GM06990 (cell line): Measurements from ENCODE around the gene GTF3C1.

ENCODE experiments used
- DNase-seq: peaks from one replicate; pipeline ENCODE4 v3.0.0-alpha.2; 2011; ENCODE audit not compliant: insufficient read length; ENCODE audit errors: extremely low read depth
- H3K27me3 ChIP-seq: replicated peaks from 2 replicates; pipeline ENCODE4 v1.6.0; 2011; ENCODE audit warnings: low read length; ENCODE audit not compliant: control insufficient read depth, insufficient read depth
- H3K36me3 ChIP-seq: 2 replicates; pipeline ENCODE4 v1.5.1; 2011; ENCODE audit warnings: low read length; ENCODE audit not compliant: control insufficient read depth, insufficient read depth
- H3K4me3 ChIP-seq: replicated peaks from 2 replicates; pipeline ENCODE4 v1.5.1; 2011; ENCODE audit warnings: low read depth, mild to moderate bottlenecking, control low read depth, low read length
- TF ChIP-seq, protein P1 (sequence below): IDR thresholded peaks from 2 replicates; pipeline ENCODE4 v1.5.1; 2011; ENCODE audit warnings: low read length, control low read depth, mild to moderate bottlenecking, inconsistent platforms; ENCODE audit not compliant: insufficient read depth, poor library complexity, severe bottlenecking

GTF3C1 gene

DNA sequence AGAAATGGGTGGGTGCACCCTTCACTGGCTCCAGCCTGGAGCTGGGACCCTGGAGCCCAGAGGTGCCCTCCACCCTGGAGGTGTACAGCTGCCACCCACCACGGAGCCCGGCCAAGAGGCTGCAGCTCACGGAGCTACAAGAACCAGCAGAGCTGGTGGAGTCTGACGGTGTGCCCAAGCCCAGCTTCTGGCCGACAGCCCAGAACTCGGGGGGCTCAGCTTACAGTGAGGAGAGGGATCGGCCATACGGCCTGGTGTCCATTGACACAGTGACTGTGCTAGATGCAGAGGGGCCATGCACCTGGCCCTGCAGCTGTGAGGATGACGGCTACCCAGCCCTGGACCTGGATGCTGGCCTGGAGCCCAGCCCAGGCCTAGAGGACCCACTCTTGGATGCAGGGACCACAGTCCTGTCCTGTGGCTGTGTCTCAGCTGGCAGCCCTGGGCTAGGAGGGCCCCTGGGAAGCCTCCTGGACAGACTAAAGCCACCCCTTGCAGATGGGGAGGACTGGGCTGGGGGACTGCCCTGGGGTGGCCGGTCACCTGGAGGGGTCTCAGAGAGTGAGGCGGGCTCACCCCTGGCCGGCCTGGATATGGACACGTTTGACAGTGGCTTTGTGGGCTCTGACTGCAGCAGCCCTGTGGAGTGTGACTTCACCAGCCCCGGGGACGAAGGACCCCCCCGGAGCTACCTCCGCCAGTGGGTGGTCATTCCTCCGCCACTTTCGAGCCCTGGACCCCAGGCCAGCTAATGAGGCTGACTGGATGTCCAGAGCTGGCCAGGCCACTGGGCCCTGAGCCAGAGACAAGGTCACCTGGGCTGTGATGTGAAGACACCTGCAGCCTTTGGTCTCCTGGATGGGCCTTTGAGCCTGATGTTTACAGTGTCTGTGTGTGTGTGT lies 100.9 kb downstream of the GTF3C1 start:
- no peak for DNase-seq
- H3K36me3 ChIP-seq: peaks cover 56% of the 10 kb centered on the region
- H3K27me3 ChIP-seq: no peaks in the 10 kb centered on the region
- no peak overlapping the region for H3K4me3 ChIP-seq
- TF ChIP-seq, protein P1, sequence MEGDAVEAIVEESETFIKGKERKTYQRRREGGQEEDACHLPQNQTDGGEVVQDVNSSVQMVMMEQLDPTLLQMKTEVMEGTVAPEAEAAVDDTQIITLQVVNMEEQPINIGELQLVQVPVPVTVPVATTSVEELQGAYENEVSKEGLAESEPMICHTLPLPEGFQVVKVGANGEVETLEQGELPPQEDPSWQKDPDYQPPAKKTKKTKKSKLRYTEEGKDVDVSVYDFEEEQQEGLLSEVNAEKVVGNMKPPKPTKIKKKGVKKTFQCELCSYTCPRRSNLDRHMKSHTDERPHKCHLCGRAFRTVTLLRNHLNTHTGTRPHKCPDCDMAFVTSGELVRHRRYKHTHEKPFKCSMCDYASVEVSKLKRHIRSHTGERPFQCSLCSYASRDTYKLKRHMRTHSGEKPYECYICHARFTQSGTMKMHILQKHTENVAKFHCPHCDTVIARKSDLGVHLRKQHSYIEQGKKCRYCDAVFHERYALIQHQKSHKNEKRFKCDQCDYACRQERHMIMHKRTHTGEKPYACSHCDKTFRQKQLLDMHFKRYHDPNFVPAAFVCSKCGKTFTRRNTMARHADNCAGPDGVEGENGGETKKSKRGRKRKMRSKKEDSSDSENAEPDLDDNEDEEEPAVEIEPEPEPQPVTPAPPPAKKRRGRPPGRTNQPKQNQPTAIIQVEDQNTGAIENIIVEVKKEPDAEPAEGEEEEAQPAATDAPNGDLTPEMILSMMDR: no peak

DNA sequence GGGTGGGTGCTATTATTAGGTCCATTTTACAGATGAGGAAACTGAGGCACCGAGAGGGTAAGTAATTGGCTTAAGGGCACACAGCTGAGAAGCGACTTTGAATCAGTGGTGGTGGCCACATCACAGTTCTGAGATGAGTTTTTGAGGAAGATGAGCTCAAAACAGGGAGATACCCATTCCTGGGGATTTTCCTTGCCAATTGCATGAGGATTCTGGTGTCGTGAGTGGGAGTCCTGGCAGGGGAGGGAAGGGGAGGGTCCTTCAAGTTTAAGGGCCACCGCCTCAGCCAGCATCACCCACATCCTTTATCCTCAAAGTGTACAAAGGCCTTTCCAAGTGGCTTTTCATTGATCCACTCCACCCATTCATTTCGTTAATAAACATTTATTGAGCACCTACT lies 102.4 kb downstream of the GTF3C1 start:
- TF ChIP-seq, protein P1: no peak
- DNase-seq: no peak
- H3K36me3 ChIP-seq: peaks cover 66% of the 10 kb centered on the region

DNA sequence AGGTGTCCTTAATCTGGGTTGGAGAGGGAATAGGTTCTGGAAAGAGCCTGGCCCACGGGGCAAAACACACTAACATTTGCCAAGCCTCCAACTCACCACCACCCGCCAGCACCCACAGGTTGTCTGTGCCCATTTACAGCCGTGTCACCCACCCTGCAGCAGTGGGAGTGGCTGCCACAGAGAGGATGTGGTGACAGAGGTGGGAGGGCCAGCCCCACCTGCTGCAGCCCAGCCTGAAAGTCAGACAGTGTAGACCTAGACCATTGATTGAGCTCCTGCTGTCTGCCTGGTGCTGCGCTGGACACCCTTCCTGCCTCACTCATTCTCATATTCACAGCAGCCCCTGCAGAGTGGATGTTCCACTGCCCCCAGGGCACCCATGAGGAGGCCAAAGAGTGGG lies 103.0 kb downstream of the GTF3C1 start:
- DNase-seq: no peak
- no peak overlapping the region for H3K4me3 ChIP-seq
- H3K36me3 ChIP-seq: peaks cover 69% of the 10 kb centered on the region
- no peaks in the 10 kb centered on the region for H3K27me3 ChIP-seq
- TF ChIP-seq, protein P1: no peak

More for the DNA sequence above, 102.4 kb downstream of the GTF3C1 start:
- Histone ChIP-seq H3K4me3 (no peak overlapping the region), H3K27me3 (no peaks in the 10 kb centered on the region)

DNA sequence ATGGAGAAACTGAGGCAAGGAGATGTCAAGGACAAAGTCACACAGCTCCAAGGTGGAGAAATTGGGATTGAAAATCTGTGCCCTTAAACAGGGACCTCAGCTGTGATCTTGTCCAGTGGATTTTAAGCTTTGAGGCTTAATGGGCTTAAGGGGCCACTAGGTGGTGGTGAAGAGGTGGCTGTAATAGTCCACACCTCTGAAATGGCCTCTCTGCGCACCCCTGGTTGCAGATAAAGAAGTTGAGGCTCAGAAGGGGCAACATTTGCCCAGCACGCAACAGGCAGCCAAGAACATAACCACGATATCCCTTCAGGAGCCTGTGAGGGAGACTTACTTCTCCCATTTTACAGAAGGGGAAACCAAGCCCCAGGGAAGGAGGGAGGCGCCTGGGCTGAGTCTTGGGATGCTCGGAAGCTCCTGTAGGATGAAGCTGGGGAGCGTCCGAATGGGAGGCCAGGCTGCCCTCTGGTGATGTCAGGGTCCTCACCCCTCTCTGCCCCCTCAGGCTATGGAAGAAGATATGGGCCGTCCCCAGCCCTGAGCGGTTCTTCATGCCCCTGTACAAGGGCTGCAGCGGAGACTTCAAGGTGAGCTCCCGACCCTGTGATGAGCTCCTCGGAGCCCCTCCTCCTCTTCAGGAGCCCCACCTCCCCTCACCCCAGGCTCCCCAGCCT lies 104.1 kb downstream of the GTF3C1 start:
- Histone ChIP-seq H3K27me3 (no peaks in the 10 kb centered on the region), H3K36me3 (peaks cover 75% of the 10 kb centered on the region), H3K4me3 (no peak overlapping the region)
- TF ChIP-seq, protein P1: no peak
- no peak for DNase-seq

DNA sequence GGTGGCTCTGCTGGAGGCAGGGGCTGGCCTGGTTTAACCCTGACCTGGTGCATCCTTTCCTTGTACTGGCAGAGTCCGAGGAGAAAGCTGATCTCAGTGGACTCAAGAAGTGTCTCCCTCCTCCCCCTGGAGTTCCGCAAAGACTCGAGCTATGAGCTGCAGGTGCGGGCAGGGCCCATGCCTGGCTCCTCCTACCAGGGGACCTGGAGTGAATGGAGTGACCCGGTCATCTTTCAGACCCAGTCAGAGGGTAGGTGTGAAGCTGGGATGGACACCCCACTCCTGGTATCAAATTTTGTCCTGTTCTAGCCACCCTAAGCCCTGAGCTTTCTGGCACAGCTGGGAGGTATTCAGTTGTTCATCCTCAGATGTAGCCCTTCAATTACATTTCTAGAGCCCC lies 105.2 kb downstream of the GTF3C1 start:
- H3K27me3 ChIP-seq: no peaks in the 10 kb centered on the region
- TF ChIP-seq, protein P1: no peak
- DNase-seq: no peak
- H3K4me3 ChIP-seq: no peak overlapping the region
- H3K36me3 ChIP-seq: peaks cover 81% of the 10 kb centered on the region
